Right renal pelvis (tissue), 4 donors: ENCODE data around the gene SPARC. TPM values are rescaled to one million over a fixed set of nuclear protein-coding genes. Genes with fewer than 3 reads are reported as not detected.
"Not testable (repeated sequence)": the region's sequence is repeated elsewhere in the genome, so short reads cannot be mapped to it uniquely, and the experiment has no call there.

Source experiments
- DNase-seq, 4 donors: peaks; one replicate each; pipeline ENCODE4 v3.0.0-alpha.2; 2013; ENCODE audit warnings: low read depth in 4 of 4, low spot score in 3 of 4, missing footprints in 1 of 4
- polyA plus RNA-seq, 4 donors: library from polyadenylated mRNA; unstranded; fragments of 120-200 nt; gene quantifications; one replicate each; pipeline ENCODE4 v1.2.1, GENCODE V29; 2013; ENCODE audit not compliant: insufficient read length in 4 of 4

Gene SPARC
- polyA plus RNA-seq, 4 donors: 2,571 to 2,937 (median 2,655) TPM

GRCh38 chr5:151703227-151703626, 16.5 kb upstream of the SPARC start:
- DNase-seq: no peak

- DNase-seq: no peak
Observed at GRCh38 chr5:151700820-151701219, 14.1 kb upstream of the SPARC start.

GRCh38 chr5:151700296-151700695, 13.6 kb upstream of the SPARC start:
- DNase-seq: no peak

- peak in 3 of 4 donors; percentile 54 to 82 (median 74) for DNase-seq
Observed at GRCh38 chr5:151699071-151699901, 12.6 kb upstream of the SPARC start.

- not testable (repeated sequence) for DNase-seq
Observed at GRCh38 chr5:151698081-151698480, 11.4 kb upstream of the SPARC start.

- no peak for DNase-seq
Observed at GRCh38 chr5:151697452-151697851, 10.7 kb upstream of the SPARC start.

- DNase-seq: no peak
Observed at GRCh38 chr5:151696470-151697061, 9.9 kb upstream of the SPARC start.

- no peak for DNase-seq
Observed at GRCh38 chr5:151695464-151695863, 8.7 kb upstream of the SPARC start.

GRCh38 chr5:151694035-151694485, 7.3 kb upstream of the SPARC start:
- no peak for DNase-seq

- no peak for DNase-seq
Observed at GRCh38 chr5:151692312-151692711, 5.6 kb upstream of the SPARC start.

GRCh38 chr5:151691706-151692105, 5.0 kb upstream of the SPARC start:
- no peak for DNase-seq

GRCh38 chr5:151689591-151689990, 2.9 kb upstream of the SPARC start:
- not testable (repeated sequence) for DNase-seq

GRCh38 chr5:151688436-151688835, 1.7 kb upstream of the SPARC start:
- no peak for DNase-seq

GRCh38 chr5:151685749-151686673, 704 bp downstream of the SPARC start:
- DNase-seq: no peak

GRCh38 chr5:151684690-151685361, 1.9 kb downstream of the SPARC start:
- peak; percentile 67 to 88 (median 84) for DNase-seq

GRCh38 chr5:151683986-151684588, 2.6 kb downstream of the SPARC start:
- no peak for DNase-seq

- DNase-seq: no peak
Observed at GRCh38 chr5:151683444-151683843, 3.3 kb downstream of the SPARC start.

GRCh38 chr5:151682751-151683331, 3.9 kb downstream of the SPARC start:
- DNase-seq: no peak

GRCh38 chr5:151682240-151682639, 4.5 kb downstream of the SPARC start:
- DNase-seq: no peak
